ENCODE results near the gene KLK5.
"Not testable (repeated sequence)": the region's sequence is repeated elsewhere in the genome, so short reads cannot be mapped to it uniquely, and the experiment has no call there.

Gene KLK5, protein sequence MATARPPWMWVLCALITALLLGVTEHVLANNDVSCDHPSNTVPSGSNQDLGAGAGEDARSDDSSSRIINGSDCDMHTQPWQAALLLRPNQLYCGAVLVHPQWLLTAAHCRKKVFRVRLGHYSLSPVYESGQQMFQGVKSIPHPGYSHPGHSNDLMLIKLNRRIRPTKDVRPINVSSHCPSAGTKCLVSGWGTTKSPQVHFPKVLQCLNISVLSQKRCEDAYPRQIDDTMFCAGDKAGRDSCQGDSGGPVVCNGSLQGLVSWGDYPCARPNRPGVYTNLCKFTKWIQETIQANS

DNA sequence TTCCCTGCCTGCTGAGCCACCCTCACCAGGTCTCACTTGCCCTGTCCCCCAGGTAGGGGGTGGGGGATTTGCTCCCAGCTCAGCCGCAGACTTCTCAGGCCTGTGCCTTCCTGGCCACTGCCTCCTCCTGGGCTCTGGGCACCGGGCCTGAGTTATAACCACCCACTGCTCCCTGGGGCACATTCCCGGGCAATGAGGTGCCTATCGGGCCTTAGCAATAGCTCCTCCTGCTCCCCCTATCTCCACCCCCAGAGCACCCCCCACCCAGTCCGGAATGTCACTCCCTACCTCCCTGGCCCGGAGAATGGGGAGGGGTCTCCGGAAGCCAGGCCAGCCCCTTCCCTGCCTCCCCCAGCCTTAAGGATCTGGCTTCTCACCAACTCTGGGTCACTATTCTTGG lies at the start of gene KLK5:
Gene KLK5, minus strand, starts transcription at position 129 of the 400 bp plus-strand sequence. CDS start 381 bp downstream, outside the sequence.
- DNase-seq, result no peak

DNA sequence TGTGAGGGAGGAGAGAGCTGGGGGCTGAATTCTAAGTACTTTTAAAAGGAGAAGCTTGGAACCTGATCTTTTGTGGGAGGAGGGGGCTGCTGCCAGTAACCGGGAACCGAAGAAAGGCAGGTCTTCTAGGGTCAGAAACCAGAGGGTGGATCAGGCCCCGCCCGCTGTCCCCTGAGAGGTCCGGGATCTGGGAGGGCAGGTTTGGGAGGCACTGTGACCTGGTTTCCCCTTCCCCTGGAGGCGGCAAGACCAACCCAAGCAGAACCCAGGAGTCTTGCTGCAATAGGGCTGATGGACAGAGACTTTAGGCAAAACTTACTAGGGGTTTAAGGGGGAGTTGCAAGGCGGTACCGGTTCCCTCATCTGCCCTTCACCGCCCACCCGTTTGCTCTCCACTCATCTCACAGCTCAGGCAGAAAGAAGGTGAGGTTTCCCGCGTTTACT lies 49.3 kb upstream of the KLK5 start:
- DNase-seq, result no peak

DNA sequence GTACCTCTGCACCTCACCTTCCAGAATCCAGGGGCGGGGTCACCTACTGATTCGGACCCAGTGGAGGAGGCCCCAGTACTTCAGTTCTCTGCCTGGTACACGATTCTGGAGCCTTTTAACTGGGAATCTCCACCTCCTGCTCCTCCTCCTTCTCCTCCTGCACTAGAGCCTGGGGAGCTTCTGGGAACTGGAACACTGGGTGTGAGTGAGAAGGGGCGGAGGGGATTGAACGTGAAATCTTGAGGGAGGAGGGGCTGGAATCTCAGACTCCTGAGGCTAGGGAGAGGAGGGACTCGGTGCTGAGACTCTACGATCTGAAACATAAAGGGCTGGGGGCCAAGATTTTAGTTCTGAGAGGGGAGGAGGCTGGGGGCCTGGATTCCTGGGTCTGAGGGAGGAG lies 48.7 kb upstream of the KLK5 start, which contains the start of gene KLK8:
Gene KLK8, minus strand, starts transcription at position 90 of the 400 bp plus-strand sequence. CDS start 437 bp downstream, outside the sequence.
- no peak for DNase-seq

DNA sequence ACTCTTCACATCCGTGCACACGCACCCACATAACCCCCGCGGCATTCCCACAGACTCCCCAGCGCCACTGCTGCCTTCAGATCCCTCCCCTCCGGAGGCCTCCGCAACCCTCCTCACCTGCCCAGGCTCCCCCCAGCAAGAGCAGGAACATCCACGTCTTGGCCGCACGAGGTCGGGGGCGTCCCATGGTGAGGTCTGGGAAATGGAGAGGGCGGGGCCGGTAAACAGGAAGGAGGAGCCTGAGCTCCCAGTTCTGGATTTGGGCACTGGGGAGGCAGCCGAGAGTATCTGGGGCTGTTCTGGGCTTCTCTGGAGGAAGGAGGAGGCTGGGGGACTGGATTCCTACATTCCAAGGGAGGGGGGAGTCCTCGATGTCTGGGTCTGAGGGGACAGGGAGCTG lies 48.1 kb upstream of the KLK5 start:
- no peak for DNase-seq

DNA sequence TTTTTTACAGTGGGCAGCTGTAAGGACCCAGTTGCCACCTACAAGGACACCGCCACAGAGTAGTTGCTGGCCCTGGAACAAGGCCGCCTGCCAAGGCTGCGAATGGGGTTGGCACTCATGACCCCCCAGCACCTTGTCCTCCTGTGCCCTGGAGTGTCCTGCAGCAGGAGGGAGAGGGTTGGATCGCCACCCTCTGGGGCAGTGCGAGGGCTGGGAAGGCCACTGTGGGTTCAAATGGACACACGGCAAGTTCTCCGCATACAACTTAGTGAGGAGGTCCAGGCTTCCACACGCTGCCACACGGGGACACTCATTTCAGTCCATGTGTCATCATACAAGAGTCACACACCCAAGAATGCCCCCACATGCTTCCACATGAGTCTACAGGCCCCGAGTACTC lies 47.6 kb upstream of the KLK5 start:
- no peak for DNase-seq

DNA sequence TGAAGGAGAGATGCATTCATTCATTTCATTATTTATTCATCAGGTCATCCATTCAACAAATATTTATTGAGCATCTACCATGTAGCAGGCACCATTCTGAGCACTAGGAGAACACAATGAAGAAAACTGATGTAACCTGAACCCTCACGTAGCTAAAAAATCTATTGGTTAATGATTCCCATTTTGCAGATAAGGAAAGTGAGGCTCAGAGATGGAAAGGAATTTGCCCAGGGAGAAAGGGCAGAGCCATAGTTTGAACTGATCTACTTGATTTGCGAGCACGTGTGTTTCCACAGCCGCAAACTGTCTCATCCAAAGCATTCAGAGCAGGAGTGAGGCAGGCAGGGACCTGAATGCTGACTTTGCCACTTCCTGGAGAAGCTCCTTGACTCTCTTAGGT lies 45.8 kb upstream of the KLK5 start:
- DNase-seq, result no peak

DNA sequence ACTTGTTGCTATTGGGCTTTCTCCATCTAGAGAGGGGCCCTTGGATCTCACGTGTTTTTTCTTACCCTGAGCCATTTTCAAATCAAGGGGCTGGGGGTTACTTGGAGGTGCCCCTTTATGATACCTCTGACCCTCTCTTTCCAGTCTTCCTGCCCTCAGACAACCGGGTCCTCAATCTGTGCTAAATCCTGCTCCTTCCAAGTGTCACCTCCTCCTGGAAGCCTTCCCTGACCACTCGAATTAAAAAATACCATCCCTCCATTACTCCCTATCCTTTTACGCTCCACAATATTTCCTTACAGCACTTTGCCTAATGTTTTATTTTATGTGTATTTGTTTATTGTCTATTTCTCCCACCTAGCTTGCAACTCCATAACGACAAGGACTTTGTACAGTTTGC lies 45.2 kb upstream of the KLK5 start:
- DNase-seq, result no peak

DNA sequence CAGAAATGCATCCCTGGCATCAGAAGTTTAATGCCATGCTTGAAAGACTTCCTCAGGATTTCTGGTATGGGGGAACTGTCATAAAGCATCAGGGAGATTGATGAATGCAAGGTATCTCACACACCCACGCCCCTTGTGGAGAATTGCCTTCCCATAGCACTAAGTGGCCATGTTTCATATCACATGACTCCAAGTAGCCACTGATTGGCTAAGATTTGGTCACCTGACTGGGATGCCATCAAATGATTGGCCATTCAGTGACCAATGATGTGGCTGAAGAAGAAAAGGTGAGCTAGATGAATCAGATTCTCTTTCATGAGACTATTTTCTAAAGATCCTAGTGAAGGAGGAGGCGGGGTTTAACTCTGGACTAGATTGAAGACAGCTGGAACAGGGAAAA lies 41.3 kb upstream of the KLK5 start:
- no peak for DNase-seq

DNA sequence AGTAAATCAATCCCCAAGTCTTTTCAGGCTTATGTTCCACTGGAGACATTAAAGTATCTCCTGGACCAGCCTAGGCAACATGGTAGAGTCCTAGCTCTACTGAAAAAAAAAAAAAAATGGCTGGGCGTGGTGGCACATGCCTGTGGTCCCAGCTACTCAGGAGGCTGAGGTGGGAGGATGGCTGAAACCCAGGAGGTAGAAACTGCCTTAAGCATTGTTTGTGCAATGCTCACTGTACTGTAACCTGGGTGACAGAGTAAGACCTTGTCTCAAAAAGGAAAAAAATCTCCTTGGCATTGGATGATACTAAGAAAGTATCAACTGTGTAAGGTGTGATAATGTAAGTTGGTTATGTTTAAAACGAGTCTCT lies 39.8 kb upstream of the KLK5 start:
- no peak for DNase-seq

DNA sequence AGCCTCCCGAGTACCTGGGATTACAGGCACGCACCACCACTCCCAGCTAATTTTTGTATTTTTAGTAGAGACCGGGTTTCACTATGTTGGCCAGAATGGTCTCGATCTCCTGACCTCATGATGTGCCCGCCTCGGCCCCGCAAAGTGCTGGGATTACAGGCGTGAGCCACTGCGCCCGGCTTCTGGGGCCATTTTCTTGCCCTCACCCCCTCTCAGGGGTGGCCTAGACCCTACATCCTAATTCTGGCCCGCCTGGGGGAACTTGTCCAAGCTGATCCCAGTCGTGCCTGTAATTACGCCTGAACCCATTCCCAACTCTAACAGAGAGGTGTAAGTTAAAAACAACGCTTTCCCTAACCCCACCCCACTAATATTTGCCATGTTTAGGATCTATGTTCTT lies 31.6 kb upstream of the KLK5 start:
- DNase-seq, result not testable (repeated sequence)

DNA sequence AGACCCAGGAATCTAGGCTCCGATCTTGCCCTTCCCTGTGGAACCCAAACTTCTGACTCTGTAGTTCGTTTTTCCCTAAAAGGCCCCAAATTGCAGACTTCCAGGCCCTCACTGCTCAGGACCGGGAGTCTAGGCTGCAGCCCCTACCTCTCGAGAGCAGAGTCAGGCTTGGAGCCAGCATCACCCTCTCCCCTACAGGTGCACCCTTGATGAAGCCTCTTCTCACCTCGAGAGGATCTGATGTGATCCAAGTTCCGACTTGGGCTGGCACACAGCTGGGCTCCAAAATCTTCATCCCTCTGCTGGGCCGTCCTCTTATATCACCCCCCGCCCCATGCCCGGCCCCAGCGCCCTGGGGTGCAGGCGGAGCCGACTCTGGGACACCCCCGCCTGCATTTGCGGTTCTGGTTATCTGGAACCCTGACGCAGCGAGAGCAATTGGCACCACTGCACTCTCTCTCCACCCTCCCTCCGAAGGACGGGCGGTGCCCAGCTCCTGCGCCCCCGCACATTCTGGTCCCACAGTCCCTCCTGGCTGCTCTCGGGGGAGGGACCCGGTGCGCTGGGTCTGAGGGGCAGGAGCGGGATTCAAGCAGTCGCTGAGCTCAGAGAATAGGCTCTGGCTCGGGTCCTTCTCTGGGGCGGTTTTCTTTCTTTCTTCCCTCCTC lies 30.9 kb upstream of the KLK5 start, which contains the start of gene KLK7:
Gene KLK7, minus strand, starts transcription at position 293 of the 668 bp plus-strand sequence. CDS start 1,518 bp downstream, outside the sequence.
- no peak for DNase-seq

DNA sequence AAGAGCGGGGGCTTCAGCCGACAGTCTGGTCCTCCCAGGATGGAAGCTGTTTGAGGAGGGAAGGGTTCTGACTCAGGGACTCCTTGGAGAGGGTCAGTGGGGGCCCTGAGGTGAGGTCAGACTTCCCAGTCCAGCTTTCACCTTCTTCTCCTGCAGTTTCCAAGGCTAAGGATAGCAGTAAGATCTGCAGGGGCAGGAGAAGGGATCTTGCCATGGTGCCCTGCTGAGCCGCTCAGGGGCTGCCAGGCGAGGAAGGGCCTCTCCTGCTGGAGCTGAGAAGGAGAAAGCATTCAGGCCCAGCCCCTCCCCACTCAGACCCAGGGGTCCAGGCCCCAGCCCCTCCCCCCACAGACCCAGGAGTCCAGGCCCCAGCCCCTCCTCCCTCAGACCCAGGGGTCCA lies 29.3 kb upstream of the KLK5 start:
- no peak for DNase-seq

DNA sequence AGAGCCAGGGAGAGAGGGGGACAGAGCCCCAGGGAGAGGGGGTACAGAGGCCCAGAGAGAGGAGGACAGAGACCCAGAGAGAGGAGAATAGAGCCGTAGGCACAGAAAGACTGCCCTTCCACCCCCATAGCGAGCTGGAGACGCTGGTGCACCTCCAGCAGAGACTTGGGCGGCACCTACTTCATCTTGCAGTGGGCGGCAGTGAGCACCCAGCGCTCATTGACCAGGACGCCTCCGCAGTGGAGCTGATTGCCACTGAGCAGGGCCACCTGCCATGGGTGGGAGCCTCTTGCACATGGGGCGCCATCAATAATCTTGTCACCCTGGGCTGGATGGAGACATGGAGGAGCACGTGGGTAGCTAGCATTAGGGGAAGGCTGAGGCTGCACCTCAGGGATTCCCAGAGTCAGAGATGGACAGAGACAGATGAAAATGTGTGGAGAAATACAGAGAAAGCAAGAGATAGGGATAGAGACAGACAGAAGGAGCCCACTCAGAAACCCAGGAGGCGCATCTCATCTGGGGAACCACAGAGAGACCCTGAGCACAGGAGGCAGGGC lies 28.8 kb upstream of the KLK5 start:
- DNase-seq, result no peak

DNA sequence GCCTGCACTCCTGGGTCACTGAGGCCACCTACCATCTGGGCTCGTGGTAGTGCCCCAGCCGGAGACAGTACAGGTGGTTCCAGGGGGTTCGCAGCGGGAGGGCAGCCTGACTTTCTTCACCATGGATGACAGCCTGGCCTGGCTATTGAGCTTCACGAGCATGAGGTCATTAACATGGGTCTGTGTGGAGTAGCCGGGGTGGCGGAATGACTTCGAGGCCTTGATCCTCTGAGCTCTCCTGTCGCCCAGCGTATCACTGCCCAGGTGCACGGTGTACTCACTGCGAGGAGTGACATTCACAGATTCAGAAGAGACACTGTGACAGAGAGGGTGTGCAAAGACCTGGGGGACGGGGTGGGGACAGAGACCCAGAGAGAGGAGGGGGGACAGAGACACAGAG lies 27.4 kb upstream of the KLK5 start:
- no peak for DNase-seq

DNA sequence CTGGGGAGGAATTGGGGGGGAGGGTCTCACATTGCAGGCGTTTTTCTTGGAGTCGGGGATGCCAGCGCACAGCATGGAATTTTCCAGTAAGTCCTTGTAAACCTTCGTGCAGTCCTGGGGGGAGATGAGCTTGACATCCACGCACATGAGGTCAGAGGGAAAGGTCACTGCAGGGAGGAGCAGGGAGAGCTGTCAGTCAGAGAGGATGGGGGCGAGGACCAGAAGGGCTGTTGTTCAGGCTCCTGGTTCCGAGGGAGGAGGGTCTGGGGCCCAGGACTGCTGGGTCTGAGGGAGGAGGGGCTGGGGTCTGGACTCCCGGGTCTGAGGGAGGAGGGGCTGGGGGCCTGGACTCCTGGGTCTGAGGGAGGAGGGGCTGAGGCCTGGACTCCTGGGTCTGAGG lies 26.9 kb upstream of the KLK5 start:
- DNase-seq, result no peak

DNA sequence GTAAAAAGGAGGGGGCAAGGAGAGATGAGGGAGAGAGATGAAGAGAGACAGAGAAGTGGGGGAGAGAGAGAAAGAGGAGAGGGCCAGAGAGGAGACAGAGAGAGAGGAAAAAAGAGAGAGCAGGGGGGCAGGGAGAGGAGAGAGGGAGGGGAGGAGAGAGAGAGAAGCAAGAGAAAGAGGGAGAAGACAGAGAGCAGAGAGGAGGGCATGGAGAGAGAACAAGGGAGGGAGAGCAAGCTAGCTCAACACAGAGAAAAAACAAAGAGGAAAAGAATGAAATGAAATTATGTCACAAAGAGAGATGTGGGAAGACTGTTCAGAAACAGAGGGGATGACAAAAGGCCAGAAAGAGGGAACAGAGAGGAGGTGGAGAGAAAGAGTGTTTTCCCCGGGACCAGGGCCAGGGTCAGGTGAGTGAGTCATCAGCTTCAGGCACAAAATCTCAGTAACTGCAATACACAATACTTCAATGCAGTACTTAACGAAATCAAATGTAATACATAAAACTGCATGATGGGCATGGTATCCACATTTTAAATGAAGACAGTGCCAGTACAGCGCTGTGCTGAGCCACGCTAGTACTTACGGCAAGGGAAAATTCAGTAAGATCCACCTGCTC lies 26.0 kb upstream of the KLK5 start:
- no peak for DNase-seq

DNA sequence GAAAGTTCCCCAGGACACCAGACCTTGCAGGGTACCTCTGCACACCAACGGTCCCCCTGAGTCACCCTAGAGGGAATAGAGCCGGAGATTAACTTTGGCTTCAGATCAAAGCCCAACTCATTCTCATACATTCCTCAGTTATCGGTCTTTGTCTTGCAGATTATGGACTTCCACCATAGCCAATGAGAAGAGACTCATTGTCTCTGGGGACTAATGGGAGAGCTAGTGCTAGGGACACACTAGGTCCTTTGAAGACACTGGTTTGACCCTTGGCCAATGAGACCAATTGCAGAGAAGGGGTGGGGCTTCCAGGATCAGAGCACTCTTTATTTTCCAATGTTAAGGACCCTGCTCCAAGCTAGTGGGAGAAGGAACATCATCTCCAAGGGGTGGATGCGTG lies 24.8 kb upstream of the KLK5 start:
- DNase-seq, result no peak

DNA sequence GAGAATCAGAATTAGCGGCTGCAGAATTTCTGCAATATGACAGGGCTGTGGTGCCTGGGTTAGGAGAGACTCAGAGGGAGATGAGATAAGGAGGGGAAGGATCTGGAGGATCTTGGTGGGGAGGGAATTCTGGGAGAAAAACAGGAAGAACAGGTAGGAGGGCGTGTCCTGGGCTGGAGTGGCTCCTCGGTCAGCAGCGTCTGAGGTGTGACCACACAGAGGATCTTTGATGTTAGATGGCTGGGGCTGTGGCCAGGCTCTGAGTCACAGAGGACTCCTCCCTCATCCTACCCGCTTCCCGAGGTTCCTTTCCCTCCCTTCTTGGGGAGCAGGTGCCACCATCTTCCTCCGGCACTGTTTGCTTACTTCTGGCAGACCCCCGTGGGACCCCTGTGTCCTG lies 22.9 kb upstream of the KLK5 start:
- no peak for DNase-seq

DNA sequence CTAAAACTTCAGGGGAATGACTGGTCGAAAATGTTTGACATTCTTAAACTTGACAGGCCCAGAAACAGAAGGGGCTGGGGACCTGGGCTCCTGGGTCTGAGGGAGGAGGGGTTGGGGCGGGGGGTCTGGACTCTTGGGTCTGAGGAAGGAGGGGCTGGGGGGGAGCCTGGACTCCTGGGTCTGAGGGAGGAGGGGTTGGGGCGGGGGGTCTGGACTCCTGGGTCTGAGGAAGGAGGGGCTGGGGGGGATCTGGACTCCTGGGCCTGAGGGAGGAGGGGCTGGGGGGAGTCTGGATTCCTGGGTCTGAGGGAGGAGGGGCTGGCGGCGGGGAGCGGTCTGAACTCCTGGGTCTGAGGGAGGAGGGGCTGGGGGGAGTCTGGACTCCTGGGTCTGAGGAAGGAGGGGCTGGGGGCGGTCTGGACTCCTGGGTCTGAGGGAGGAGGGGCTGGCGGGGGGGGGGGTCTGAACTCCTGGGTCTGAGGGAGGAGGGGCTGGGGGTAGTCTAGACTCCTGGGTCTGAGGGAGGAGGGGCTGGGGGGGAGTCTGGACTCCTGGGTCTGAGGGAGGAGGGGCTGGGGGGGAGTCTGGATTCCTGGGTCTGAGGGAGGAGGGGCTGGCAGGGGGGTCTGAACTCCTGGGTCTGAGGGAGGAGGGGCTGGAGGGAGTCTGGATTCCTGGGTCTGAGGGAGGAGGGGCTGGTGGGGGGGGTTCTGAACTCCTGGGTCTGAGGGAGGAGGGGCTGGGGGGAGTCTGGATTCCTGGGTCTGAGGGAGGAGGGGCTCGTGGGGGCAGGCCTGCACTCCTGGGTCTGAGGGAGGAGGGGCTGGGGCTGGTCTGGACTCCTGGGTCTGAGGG lies 22.1 kb upstream of the KLK5 start:
- no peak for DNase-seq

DNA sequence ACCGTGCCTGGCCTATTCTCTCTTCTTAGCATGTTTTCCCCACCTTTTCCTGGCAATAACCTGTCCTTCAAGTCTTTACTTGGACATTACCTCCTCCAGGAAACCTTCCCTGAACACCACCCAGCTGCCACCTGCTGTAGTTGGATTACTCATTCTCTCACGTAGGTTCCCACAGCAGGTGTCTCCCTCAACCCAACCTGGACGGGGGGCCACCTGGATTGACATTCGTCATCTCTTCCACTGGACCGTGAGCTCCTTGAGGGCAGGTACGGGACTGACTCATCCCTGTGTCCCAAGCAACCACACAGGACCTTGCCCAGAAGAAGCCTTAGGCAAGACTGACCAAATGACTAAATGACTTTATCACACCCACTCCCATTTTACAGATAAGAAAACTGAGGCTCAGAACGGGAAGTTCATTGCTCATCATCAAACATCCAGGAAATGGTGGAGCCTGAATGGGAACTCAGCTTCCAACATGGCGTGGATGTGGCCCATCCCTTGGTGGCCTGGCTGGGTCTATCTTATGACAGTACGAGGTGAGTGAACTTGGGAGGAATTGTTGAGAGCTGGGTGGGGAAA lies 20.0 kb upstream of the KLK5 start:
- DNase-seq, result no peak

DNA sequence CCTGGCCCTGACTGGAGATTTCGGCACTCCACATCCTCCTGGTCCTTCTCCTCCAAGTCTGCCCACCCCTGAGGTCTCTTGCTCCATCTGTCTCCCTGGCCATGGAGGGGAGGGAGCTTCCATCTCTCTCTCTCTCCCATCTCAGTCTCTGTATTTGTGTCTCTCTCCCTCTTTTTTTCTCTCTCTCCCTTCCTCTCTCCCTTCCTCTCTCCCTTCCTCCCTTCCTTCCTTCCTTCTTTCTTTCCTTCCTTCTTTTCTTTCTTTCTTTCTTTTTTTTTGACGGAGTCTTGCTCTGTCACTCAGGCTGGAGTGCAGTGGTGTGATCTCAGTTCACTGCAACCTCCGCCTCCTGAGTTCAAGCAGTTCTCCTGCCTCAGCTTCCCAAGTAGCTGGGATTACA lies 17.0 kb upstream of the KLK5 start:
- not testable (repeated sequence) for DNase-seq

DNA sequence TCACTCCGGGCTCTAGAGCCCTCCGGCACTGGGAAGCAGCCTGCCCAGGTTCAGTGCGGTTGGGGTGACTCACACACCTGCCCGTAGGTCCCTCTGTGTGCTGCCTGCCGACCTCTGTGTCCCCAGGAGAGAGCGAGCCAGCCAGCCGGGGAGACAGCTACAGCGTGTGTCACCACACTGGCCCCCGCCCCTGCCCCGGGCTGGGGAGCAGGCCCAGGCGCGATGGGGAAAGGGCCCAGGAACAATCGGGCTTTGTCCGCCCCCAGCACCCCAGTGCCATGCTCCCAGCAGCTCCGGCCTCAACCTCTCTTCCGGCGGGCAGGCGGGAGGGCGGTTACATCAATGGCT lies 16.5 kb upstream of the KLK5 start, which contains the start of gene KLK6:
Gene KLK6, minus strand, starts transcription at position 179 of the 348 bp plus-strand sequence. CDS start 1,487 bp downstream, outside the sequence.
- DNase-seq, result no peak

Data from NCI-H1436 treated with DMSO at 0.1 percent for 48 hours (cell line).